KMS-11 (cell line): ENCODE results near the gene CAMSAP1.

ENCODE experiments used
- H2AFZ ChIP-seq: fragments of 200-600 bp; sonication (generic); 2 replicates; pipeline ENCODE4 v1.6.1; 2016; ENCODE audit warnings: antibody characterized with exemption, mixed run types, low read depth
- H3K27ac ChIP-seq: fragments of 200-600 bp; sonication (generic); 2 replicates; pipeline ENCODE4 v1.6.1; 2016; ENCODE audit warnings: mild to moderate bottlenecking, mixed run types
- H3K27me3 ChIP-seq: fragments of 200-600 bp; sonication (generic); 2 replicates; pipeline ENCODE4 v1.6.1; 2017; ENCODE audit warnings: mild to moderate bottlenecking, low read depth, mixed run types, moderate library complexity; ENCODE audit not compliant: insufficient read depth
- H3K36me3 ChIP-seq: fragments of 200-600 bp; sonication (generic); 2 replicates; pipeline ENCODE4 v1.6.1; 2017; ENCODE audit warnings: mild to moderate bottlenecking, mixed run types; ENCODE audit not compliant: insufficient read depth
- H3K4me1 ChIP-seq: fragments of 200-600 bp; sonication (generic); 2 replicates; pipeline ENCODE4 v1.6.1; 2016; ENCODE audit warnings: mild to moderate bottlenecking, low read depth, mixed run types; ENCODE audit not compliant: poor library complexity, severe bottlenecking
- H3K4me2 ChIP-seq: fragments of 200-600 bp; sonication (generic); 2 replicates; pipeline ENCODE4 v1.7.0; 2016; ENCODE audit warnings: mild to moderate bottlenecking, mixed run types
- H3K4me3 ChIP-seq: fragments of 200-600 bp; sonication (generic); IDR thresholded peaks from 2 replicates; pipeline ENCODE4 v1.6.1; 2017; ENCODE audit warnings: low read depth, low read length, mixed read lengths; ENCODE audit not compliant: insufficient read depth
- H3K79me2 ChIP-seq: fragments of 200-600 bp; sonication (generic); 2 replicates; pipeline ENCODE4 v1.6.1; 2016; ENCODE audit warnings: low read depth, mixed run types; ENCODE audit not compliant: insufficient read depth
- H3K9ac ChIP-seq: fragments of 200-600 bp; sonication (generic); 2 replicates; pipeline ENCODE4 v1.6.1; 2016; ENCODE audit warnings: mild to moderate bottlenecking, mixed run types
- H4K20me1 ChIP-seq: fragments of 200-600 bp; sonication (generic); 2 replicates; pipeline ENCODE4 v1.6.1; 2016; ENCODE audit warnings: mild to moderate bottlenecking, mixed run types; ENCODE audit not compliant: insufficient read depth
- TF ChIP-seq, protein P1 (sequence below): fragments of 200-600 bp; sonication (generic); conservative IDR thresholded peaks from 2 replicates; pipeline ENCODE4 v1.6.1; 2017; ENCODE audit warnings: low read depth, mild to moderate bottlenecking, antibody characterized with exemption, low read length, moderate library complexity, mixed read lengths

CAMSAP1 gene

DNA sequence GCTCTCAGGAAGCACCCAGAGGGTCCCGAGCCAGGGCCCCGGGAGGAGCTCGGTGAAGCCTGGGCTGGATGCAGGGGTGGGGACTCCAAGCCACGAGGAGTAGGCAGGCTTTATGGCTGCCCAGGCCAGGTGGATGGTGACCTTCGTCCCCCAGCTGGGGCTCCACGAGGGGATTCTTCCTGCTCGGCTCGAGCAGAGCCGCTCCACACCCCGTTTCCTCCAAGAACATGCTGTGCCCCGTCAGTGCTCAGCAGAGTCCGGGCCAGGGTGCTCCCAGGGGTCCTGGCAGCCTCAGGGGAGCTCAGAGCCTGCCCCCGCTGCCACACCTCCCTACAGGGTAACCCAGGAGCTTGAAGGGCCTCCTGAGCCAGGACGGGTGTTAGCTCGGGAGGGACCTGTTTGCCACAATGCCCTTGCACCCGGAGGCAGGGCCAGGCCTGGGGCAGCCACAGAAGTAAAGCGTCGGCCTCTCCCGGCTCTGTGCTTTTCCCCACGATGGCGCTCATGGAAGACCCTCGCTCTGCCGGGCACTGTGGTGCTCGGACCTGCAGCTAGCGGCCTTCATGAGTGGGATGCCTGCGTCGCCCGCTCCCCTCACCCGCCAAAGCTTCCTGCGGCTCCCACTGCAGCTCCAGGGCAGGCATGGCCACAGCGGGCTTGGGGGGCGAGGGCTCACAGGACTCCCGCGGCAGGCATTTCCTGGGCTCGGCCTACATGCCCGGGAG, 118.6 kb downstream of the CAMSAP1 start:
- no peak overlapping the region for H3K9ac ChIP-seq
- TF ChIP-seq, protein P1, sequence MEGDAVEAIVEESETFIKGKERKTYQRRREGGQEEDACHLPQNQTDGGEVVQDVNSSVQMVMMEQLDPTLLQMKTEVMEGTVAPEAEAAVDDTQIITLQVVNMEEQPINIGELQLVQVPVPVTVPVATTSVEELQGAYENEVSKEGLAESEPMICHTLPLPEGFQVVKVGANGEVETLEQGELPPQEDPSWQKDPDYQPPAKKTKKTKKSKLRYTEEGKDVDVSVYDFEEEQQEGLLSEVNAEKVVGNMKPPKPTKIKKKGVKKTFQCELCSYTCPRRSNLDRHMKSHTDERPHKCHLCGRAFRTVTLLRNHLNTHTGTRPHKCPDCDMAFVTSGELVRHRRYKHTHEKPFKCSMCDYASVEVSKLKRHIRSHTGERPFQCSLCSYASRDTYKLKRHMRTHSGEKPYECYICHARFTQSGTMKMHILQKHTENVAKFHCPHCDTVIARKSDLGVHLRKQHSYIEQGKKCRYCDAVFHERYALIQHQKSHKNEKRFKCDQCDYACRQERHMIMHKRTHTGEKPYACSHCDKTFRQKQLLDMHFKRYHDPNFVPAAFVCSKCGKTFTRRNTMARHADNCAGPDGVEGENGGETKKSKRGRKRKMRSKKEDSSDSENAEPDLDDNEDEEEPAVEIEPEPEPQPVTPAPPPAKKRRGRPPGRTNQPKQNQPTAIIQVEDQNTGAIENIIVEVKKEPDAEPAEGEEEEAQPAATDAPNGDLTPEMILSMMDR = no peak
- H3K4me1 ChIP-seq = no peaks in the 10 kb centered on the region
- H3K4me2 ChIP-seq = no peak overlapping the region
- H3K27ac ChIP-seq = no peak overlapping the region
- H2AFZ ChIP-seq = no peak overlapping the region
- H3K4me3 ChIP-seq = no peak overlapping the region
- no peaks in the 10 kb centered on the region for H4K20me1 ChIP-seq
- H3K27me3 ChIP-seq = peaks cover 87% of the 10 kb centered on the region
- no peaks in the 10 kb centered on the region for H3K36me3 ChIP-seq
- H3K79me2 ChIP-seq = no peaks in the 10 kb centered on the region

DNA sequence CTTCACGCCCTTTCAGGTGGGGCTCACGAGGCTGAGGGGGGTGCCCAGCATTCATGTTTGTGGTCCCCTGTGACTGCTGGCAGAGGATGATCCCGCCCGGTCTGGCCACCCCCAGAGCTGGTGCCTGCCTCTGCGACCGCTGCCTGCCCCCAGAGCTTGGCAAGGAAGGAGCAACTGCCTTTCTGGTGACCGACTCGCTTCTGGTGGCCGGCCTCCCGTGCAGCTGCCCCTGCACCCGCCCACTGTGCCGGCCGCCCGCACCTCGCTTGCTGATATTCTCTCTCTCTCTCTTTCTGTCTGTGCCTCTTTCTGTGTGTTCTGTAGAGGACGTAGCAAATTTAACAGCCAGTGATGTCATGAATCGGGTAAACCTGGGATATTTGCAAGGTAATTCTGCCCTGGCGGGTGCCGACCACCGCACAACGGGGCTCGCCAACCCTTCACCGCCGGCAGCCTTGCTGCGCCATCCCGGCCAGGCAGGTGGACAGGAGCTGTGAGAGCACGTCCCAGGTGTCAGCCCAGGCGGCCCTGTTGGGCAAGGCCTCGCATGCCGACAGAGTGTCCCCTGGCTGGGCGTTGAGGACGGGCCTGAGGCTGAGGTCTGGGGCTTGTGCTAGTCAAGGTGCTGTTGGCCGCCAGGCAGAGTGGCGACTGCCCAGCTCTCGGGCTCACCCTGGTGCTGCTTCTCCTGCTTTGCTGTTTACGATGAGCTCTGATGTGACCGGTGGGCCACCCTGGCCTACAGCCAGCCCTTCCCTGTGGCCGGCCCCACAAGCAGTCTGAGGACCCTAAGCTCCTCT, 119.4 kb downstream of the CAMSAP1 start:
- Histone ChIP-seq H3K4me3 (no peak overlapping the region), H3K27ac (no peak overlapping the region), H3K4me2 (no peak overlapping the region), H3K9ac (no peak overlapping the region), H3K79me2 (no peaks in the 10 kb centered on the region), H3K36me3 (no peaks in the 10 kb centered on the region), H3K27me3 (peaks cover 87% of the 10 kb centered on the region), H2AFZ (no peak overlapping the region), H4K20me1 (no peaks in the 10 kb centered on the region), H3K4me1 (no peaks in the 10 kb centered on the region)
- TF ChIP-seq, protein P1 = no peak

DNA sequence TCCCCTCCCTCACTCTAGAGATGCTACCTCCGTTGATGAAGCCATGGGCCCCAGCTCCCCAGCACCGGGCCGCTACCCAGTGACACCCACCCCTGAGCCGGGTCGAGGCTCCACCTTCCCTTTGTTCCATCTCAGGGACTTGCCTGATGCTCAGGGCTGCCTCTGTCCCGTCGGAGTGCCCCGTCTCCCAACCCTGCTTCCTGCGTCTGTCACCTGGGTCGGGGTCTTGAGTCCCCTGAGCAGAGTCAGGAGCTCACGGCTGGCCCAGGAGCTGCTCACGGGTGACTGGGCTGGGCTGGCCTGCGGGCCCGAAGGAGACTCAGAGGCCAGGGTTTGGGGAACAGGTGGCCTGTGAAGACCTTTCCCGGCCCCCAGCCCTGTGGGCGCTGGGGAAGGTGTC, 120.0 kb downstream of the CAMSAP1 start:
- Histone ChIP-seq H3K27me3 (peaks cover 90% of the 10 kb centered on the region), H2AFZ (no peak overlapping the region), H3K9ac (no peak overlapping the region), H4K20me1 (no peaks in the 10 kb centered on the region), H3K4me1 (no peaks in the 10 kb centered on the region), H3K79me2 (no peaks in the 10 kb centered on the region), H3K27ac (no peak overlapping the region), H3K36me3 (no peaks in the 10 kb centered on the region), H3K4me2 (no peak overlapping the region), H3K4me3 (no peak overlapping the region)
- TF ChIP-seq, protein P1 = no peak

DNA sequence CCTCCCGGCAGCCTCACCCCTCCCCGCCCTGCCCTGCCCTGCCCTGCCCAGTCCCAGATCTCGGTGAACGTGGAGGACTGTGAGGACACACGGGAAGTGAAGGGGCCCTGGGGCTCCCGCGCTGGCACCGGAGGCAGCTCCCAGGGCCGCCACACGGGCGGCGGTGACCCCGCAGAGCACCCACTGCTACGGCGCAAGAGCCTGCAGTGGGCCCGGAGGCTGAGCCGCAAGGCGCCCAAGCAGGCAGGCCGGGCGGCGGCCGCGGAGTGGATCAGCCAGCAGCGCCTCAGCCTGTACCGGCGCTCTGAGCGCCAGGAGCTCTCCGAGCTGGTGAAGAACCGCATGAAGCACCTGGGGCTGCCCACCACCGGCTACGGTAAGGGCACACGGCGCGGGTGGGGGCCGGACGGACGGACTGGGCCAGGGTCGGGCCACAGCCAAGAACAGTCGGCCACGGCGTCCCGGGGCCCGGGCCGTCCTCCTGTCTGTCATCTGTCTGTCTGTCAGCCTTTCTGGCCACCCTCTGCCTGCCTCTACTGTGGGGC, 121.1 kb downstream of the CAMSAP1 start:
- Histone ChIP-seq H3K27ac (no peak overlapping the region), H3K79me2 (no peaks in the 10 kb centered on the region), H3K27me3 (peaks cover 91% of the 10 kb centered on the region), H3K4me1 (no peaks in the 10 kb centered on the region), H3K36me3 (no peaks in the 10 kb centered on the region), H3K9ac (no peak overlapping the region), H4K20me1 (no peaks in the 10 kb centered on the region), H3K4me3 (no peak overlapping the region), H3K4me2 (no peak overlapping the region), H2AFZ (no peak overlapping the region)
- TF ChIP-seq, protein P1 = no peak
